Measurements from ENCODE around the gene BAD.

BAD gene

DNA sequence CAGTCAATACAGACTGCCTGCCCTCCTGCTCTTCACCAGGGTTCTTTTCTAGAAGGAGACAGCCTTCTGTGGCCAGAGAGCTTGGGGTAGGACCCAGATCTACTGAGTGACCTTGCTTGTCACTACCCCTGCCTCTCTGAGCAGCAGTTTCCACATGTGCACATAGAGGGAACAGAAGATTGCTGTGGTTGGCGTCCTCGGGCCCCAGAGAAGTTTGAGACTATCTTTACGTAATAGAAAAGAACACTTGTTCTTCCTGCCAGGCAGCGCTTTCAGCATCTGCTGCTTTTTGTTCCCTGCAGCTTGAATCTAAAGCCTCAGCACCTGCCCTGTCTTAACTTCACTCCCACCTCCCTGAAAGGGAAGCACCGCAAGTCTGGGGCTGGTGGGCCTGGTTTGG is 45.5 kb downstream of the BAD start:
- DNase-seq = no peak
- in situ Hi-C loops (cut with MboI; ENCODE audit: low pct_unique_long_range_greater_than_20kb, low sequenced_read_pairs) = no loop called here

DNA sequence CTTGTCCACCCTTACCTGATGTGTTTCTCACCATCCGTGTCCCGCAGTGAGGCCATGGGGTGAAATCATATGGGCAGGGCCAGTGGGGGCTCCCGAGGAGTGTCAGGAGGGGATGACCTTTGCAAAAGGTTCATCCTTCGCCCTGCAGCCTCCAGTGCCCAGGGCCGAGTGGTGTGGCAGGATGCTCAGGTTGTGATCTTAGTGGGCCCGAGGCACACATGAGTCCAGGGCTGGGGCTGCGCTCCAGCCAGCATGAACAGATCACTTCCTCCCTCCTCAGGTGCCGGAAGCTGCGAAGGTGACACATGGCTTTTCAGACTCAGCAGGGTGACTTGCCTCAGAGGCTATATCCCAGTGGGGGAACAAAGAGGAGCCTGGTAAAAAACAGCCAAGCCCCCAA is 46.4 kb downstream of the BAD start:
- in situ Hi-C loops (cut with MboI; ENCODE audit: low pct_unique_long_range_greater_than_20kb, low sequenced_read_pairs) = no loop called here
- no peak for DNase-seq

DNA sequence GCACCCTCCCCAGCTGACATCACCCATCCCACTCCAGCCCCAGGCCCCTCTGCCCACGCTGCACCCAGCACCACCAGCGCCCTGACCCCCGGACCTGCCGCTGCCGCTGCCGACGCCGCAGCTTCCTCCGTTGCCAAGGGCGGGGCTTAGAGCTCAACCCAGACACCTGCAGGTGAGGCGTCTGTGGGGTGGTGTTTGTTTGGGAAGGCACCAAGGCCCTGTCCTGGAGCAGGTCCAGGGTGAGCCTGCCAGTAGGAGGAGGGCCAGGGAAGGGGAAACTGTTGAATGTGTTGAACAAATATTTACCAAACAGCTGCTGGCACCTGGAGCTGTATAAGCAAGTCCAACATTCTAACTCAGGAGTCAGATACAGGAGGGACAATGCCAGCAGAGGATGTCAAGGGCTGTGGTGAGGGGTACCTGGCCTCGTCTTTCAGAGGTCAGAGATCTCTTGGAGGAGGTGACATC is 46.9 kb downstream of the BAD start:
- in situ Hi-C loops (cut with MboI; ENCODE audit: low pct_unique_long_range_greater_than_20kb, low sequenced_read_pairs) = no loop called here
- no peak for DNase-seq

DNA sequence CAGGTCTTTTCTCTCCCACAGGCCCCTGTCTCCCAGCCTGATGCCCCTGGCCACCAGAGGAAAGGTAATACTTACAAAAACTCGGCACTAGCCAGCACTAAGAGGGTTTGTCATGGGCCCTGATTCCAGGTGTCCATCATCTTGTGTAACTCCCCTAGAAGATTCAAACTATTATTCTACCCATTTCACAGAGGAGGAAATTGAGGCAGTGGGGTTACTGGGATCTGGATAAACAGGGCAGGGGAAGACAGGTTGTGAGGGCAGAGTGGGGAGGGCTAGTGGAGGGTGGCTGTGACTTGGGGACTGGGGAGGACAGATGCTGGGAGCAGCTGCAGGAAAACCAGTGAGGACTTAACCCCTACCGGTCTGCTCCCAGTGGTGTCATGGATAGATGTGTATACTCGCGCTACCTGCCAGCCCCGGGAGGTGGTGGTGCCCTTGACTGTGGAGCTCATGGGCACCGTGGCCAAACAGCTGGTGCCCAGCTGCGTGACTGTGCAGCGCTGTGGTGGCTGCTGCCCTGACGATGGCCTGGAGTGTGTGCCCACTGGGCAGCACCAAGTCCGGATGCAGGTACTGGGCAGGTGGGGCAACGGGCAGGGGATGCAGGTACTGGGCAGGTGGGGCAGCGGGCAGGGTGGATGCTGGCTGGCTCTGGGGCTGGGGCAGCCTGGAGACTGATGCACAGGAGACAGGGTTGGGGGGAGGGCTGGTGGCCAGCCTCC is 48.9 kb downstream of the BAD start:
- no peak for DNase-seq
- in situ Hi-C loops (cut with MboI; ENCODE audit: low pct_unique_long_range_greater_than_20kb, low sequenced_read_pairs) = no loop called here

DNA sequence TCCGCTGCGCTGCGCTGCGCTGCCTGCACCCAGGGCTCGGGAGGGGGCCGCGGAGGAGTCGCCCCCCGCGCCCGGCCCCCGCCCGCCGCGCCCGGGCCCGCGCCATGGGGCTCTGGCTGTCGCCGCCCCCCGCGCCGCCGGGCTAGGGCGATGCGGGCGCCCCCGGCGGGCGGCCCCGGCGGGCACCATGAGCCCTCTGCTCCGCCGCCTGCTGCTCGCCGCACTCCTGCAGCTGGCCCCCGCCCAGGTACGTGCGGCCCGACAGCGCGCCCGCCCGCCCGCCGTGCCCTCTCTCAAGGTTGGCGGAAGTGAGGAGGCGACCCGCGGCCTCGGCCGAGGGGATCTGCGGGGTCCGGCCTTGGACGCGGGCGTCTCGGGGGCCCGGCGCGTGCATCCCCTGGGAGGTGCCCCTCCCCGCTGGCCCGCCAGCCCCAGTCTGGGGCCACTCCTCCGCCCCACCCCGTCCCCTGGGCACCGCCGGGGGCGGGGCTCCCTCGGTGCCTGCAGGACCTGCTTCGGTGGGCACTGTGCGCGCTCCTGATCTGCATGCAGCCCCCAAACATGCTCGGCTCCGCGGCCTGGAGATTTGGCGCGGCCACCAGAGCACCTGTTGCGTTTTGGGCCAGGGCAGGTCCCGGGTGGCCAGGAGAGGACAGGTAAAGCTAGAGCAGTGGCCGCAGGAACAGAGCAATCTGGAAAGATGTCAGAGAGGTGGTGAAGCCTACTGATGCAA is 49.7 kb downstream of the BAD start:
- in situ Hi-C loops (cut with MboI; ENCODE audit: low pct_unique_long_range_greater_than_20kb, low sequenced_read_pairs) = no loop called here

DNA sequence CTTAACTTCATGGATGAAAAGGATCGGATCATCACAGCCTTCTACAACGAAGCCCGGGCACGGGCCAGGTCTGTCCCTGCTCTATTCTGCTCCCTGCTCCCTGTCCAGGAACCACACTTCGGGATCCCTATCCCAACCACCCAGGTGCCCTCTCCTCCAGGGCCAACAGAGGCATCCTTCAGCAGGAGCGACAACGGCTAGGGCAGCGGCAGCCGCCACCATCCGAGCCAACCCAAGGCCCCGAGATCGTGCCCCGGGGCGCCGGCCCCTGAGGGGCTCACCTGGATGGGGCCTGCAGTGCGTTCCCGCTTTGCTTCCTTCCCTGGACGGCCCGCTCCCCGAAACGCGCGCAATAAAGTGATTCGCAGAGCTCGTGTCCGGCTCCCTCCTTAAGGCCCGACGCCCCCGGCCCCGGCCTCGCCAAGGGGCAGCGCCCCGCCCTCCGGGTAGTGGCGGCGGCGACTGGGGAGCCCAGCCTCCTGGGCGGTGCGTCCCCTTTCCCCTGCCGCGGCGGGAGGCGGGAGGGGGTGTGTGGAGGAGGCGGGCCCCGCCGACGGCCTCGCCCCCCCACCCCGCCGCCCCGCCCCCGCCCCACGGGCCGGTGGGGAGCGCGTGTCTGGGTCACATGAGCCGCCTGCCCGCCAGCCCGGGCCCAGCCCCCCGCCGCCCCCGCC is 50.4 kb downstream of the BAD start, which contains the start of gene VEGFB:
Gene VEGFB (plus strand): TSS at position 672 of the 674 bp plus-strand sequence. CDS start 250 bp downstream, outside the sequence.
- in situ Hi-C loops (cut with MboI; ENCODE audit: low pct_unique_long_range_greater_than_20kb, low sequenced_read_pairs) = no loop called here
- DNase-seq = no peak

More for the DNA sequence above, 49.7 kb downstream of the BAD start:
- no peak for DNase-seq

DNA sequence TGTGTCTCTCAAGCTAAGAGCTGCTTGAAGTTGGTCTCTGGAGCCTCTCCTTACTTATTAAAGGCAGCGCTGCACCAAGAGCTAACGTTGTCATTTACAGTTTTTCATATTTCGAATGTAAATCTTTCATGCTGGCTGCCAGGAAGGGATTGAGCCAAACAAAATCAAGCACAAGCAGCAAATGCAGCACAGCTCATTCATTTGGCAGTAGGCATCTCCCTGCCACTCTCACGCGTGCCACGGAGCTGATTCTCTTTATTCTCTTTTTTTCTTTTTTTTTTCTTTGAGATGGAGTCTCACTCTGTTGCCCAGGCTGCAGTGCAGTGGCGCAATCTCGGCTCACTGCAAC is 51.5 kb downstream of the BAD start:
- DNase-seq = no peak
- in situ Hi-C loops (cut with MboI; ENCODE audit: low pct_unique_long_range_greater_than_20kb, low sequenced_read_pairs) = no loop called here

DNA sequence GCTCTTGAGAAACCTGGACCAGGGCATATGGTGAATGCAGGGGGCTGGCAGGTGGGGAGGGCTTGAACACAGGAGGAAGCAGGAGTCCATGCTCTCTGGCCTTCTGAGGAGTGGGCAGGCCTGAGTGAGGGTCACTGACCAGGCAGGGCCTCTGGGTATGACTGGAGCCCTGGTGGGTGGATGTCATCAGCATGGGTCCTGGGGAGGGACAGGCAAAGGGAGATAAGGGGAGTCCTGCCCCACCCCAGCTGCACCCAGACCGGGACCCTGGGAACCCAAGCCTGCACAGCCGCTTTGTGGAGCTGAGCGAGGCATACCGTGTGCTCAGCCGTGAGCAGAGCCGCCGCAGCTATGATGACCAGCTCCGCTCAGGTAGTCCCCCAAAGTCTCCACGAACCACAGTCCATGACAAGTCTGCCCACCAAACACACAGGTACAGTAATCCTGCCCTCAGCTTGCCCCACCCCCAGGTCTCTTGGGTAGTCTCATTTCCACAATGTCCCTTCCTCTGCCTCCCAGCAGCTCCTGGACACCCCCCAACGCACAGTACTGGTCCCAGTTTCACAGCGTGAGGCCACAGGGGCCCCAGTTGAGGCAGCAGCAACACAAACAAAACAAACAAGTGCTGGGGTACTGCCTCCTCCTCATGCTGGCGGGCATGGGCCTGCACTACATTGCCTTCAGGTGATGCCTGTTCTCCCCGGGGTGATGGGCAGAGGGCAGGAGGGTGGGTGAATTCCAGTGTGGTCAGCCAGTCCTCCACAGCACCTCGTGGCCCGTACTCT is 52.1 kb downstream of the BAD start:
- in situ Hi-C loops (cut with MboI; ENCODE audit: low pct_unique_long_range_greater_than_20kb, low sequenced_read_pairs) = no loop called here
- no peak for DNase-seq

DNA sequence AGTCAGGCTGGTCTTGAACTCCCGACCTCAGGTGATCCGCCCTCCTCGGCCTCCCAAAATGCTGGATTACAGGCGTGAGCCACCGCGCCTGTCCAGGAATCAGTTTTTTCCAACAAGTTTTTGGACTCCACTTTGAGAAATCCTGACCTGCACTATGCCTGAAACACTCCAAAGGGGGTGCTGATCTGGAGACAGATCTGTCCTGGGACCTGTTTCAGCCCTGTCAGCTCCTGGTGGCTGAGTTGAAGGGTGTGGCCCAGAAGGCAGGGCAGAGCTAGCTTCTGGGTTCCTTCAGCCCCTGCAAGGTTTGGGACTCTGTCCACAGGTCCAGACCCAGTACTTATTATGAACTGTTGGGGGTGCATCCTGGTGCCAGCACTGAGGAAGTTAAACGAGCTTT is 52.9 kb downstream of the BAD start:
- no peak for DNase-seq
- in situ Hi-C loops (cut with MboI; ENCODE audit: low pct_unique_long_range_greater_than_20kb, low sequenced_read_pairs) = no loop called here

DNA sequence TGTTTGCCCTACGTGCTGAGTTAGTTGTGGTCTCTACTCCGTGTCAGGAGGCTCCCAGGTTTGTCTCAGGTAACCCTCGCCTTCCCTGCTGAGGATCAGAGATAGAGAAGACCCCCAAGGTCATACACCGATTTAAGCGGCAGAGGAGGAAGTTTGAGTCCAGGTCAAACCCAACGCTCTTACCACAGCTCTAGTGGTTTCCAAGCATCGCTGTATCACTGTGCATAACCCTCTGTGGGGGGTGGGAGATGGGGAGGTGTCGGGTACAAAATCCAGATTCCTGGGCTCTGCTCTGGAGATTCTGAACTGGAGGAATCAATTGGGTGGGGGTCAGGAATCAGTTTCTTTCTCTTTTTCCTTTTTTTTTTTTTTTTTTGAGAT is 53.5 kb downstream of the BAD start:
- DNase-seq = peak; percentile 64
- in situ Hi-C loops (cut with MboI; ENCODE audit: low pct_unique_long_range_greater_than_20kb, low sequenced_read_pairs) = no loop called here

DNA sequence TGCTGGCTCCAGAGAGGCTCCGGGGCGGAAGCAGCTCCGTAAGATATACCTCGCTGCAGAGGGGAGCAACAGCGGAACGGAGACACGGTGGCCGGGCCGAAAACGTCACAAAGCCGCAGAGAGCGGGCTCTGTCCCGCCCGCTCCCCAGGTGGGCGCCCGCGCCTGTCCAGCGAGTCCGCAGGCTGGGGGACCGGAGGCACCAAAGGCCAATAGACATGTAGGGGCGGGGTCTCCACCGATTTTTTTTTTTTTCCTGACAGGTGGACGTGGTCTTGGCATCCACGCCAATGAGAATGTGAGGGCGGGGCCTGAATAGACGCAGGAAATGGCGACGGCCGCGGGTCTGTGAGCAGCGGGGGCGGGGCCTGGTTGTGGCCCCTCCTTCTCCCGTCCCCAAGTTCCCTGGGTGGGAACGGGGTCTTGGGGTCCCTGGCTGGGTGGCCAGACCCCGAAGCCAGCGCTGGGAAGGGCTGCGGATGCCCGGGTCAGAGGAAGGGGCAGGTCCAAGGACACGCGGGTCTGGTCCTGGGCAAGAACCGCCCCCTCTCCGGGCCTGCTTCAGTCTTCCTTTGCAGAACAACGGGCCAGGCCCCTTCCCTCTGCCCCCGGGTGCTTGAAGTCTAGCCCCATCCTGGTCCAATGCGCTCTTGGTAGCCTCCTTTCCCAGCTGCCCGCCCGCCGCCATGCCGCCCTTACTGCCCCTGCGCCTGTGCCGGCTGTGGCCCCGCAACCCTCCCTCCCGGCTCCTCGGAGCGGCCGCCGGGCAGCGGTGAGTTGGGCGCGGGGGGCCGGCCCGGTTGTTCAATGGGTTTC is 54.1 kb downstream of the BAD start, which contains the start of gene DNAJC4:
Gene DNAJC4 (plus strand): TSS at position 378 of the 814 bp plus-strand sequence. CDS start 307 bp downstream, at position 685.
- peak; percentile 95 for DNase-seq
- in situ Hi-C loops (cut with MboI; ENCODE audit: low pct_unique_long_range_greater_than_20kb, low sequenced_read_pairs) = no loop called here

DNA sequence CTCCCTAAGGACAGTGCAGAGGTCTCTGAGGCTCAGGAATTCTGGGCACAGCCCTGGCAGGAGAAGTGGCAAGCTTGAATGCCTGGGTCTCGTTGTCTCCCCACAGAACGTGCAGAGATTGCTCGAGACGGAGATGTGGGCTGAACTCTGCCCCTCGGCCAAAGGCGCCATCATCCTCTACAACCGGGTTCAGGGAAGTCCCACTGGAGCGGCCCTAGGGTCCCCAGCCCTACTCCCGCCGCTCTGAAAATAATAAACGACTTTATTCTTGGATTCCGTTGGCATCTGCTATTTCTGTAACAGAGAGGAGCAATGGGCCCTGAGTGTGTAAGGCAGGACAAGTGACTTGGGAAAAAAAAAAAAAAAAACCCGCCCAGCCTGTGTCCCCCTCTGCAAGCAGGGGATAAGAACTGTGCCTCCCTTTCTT is 54.7 kb downstream of the BAD start:
- in situ Hi-C loops (cut with MboI; ENCODE audit: low pct_unique_long_range_greater_than_20kb, low sequenced_read_pairs) = no loop called here
- DNase-seq = no peak

DNA sequence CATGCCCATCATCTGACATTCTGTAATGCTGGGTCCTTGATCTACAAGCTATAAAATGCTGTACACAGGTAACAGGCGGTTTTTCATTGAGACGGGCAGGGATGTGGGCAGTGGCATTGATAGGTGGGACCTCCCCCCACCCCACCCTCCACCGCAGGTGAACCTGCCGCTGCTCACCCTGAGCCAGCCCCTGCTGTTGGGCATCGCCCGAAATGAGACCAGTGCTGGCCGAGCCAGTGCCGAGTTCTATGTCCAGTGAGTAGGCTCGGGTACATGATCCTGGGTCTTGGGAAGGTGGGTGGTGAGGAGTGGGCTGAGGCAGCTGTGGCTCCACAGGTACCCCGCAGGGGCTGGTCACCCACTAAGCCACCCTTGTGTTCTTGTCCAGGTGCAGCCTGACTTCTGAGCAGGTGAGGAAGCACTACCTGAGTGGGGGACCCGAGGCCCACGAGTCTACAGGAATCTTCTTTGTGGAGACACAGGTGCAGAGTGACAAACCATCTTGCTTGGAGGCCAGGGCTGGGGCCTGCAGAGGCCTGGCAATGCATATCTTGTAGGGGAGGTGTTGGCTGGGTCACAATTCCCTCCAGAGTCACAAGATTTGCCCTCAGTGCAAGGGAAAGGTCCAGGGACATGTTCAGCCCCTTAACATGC is 55.2 kb downstream of the BAD start:
- DNase-seq = no peak
- in situ Hi-C loops (cut with MboI; ENCODE audit: low pct_unique_long_range_greater_than_20kb, low sequenced_read_pairs) = no loop called here

DNA sequence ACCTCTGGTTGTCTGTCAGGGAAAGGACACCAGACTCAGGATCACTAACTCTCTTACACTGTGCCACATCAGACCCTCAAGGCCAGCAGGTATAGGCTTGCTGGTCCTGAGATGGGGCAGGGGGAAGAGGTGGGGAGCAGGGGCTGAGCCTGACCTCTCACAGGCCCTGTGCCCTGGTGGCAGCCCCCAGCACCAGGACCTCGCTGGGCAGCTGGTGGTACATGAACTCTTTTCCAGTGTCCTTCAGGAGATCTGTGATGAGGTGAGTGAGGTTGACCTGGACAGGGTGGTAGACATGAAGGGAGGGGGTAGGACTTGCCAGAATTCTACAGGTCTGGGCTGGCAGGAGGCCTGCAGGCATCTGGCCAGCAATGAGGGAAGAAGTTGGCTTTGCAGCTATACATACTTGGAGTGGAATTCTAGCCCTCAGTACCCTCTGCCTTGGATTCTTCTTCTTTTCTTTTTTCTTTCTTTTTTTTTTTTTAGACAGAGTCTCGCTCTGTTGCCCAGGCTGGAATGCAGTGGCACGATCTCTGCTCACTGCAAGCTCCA is 57.0 kb downstream of the BAD start:
- no peak for DNase-seq
- in situ Hi-C loops (cut with MboI; ENCODE audit: low pct_unique_long_range_greater_than_20kb, low sequenced_read_pairs) = no loop called here

DNA sequence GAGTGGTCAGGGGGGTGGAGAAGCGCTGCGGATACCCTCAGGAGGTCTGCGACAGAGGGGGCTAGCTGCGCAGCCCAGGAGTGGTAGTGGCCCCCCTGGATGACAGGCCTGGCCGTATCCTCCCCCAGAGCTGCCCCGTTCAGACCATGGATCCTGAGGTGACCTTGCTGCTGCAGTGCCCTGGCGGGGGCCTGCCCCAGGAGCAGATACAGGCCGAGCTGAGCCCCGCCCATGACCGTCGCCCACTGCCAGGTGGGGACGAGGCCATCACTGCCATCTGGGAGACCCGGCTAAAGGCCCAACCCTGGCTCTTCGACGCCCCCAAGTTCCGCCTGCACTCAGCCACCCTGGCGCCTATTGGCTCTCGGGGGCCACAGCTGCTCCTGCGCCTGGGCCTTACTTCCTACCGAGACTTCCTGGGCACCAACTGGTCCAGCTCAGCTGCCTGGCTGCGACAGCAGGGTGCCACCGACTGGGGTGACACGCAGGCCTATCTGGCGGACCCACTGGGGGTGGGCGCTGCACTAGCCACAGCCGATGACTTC is 57.9 kb downstream of the BAD start:
- DNase-seq = peak; percentile 51
- in situ Hi-C loops (cut with MboI; ENCODE audit: low pct_unique_long_range_greater_than_20kb, low sequenced_read_pairs) = no loop called here

DNA sequence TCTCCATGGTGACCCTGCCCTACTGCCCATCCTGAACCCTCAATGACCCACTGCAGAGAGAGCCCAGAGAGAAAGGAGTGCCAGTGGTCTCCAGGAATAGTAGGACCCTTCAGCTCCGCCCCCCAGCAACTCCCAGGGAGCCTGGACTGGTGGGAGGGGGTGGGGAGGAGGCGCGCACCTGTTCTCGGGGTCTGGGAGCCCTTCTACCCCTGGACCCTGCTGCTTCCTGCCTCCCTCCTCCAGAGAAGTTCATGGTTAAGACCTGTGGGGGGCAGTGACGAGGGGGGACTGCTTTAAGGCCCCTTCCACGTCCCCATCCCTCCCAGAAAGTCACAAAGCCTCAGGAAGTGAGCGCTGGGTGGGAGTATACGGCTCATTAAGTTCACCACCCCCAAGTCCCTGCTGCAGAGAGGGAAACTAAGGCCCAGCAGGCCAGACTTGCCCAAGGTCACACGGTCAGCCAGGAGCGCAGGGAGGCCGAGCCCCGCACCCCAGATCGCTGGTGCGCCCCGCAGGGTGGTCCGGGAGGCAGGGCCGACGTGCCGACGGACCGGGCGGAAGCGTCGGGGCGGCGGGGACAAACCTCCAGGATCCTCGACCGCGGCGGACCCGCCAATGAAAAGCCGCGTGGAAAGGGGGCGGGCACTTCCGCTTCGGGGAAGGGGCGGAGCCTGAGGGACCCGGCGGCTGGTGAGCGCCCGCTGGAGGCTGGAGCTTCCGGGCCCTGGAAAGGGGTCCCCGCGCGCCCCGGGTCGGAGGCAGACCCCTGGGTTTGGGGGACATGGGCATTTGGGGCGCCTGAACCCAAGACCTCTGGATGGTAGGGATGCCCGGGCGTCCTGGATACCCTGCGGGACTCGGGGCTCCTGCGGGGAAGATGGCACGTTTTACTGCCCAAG is 58.6 kb downstream of the BAD start, which contains the start of the genes NUDT22 and TRPT1:
Gene NUDT22 (plus strand): TSS at position 667 of the 899 bp plus-strand sequence. CDS start 379 bp downstream, outside the sequence.
Gene TRPT1 (minus strand): TSS at position 579 of the 899 bp plus-strand sequence. CDS start 326 bp downstream, at position 253.
- DNase-seq = peak; percentile 89
- in situ Hi-C loops (cut with MboI; ENCODE audit: low pct_unique_long_range_greater_than_20kb, low sequenced_read_pairs) = no loop called here
